HCT116 (cell line): ENCODE results near the gene EARS2. TPM values are rescaled to one million over a fixed set of nuclear protein-coding genes. Genes with fewer than 3 reads are reported as not detected.

Experiments
- ATAC-seq: fragments of 200-7000 bp; cut with Tn5 transposase; 2 replicates; pipeline ENCODE4 v1.9.1; 2020; ENCODE audit warnings: mild to moderate bottlenecking, moderate library complexity
- BruUV-seq: library from RNA; stranded (reverse); fragments of 400-500 nt; replicated peaks from 2 replicates; lab custom pipeline; 2021; lab: Mats Ljungman, UMichigan
- CTCF ChIA-PET: fragments of 300-600 bp; sonication (Branson Sonifier 250); formaldehyde crosslinking; loops from one replicate; lab custom pipeline; 2021; ENCODE audit warnings: antibody characterized with exemption; lab: Charles Lee
- POLR2A ChIA-PET: fragments of 300-600, 350-600 bp; sonication (Branson Sonifier 250); formaldehyde crosslinking; loops from one replicate; lab custom pipeline; 2021; ENCODE audit warnings: antibody characterized with exemption; lab: Charles Lee
- RAD21 ChIA-PET, 2 experiments: fragments of 300-600 bp; sonication (Branson Sonifier 250); formaldehyde crosslinking; loops; one replicate each; lab custom pipeline; 2023; ENCODE audit warnings: low total read pairs in 2 of 2; ENCODE audit not compliant: uncharacterized antibody in 2 of 2, unreplicated experiment in 2 of 2, low non-redundant PET in 1 of 2; lab: Charles Lee
- DNase-seq: peaks from one replicate; pipeline ENCODE4 v3.0.0-alpha.2; 2010; ENCODE audit warnings: low read depth, low spot score
- H2AFZ ChIP-seq: fragments of 200-600 bp; shearing (Covaris generic), sonication (generic); 2 replicates; pipeline ENCODE4 v1.6.1; 2017; ENCODE audit warnings: low read depth, mixed run types, mixed read lengths, antibody characterized with exemption, low read length; ENCODE audit not compliant: poor library complexity, severe bottlenecking
- H3K27ac ChIP-seq: 2 replicates; pipeline ENCODE4 v1.5.1; 2012; ENCODE audit warnings: low read depth, low read length
- H3K27me3 ChIP-seq: fragments of 200-600 bp; sonication (generic); 2 replicates; pipeline ENCODE4 v1.6.1; 2016; ENCODE audit warnings: mixed run types, low read length, mixed read lengths; ENCODE audit not compliant: insufficient read depth
- H3K36me3 ChIP-seq, 2 experiments: fragments of 200-500 bp in 1 of 2; fragments of 200-600 bp in 1 of 2; sonication (Bioruptor generic) in 1 of 2; sonication (generic) in 1 of 2; 2 replicates each; pipeline versions ENCODE4 v1.5.1 to v1.6.1; 2014 to 2016; ENCODE audit warnings: low read length in 2 of 2, inconsistent platforms in 1 of 2, mixed read lengths in 1 of 2, mixed run types in 1 of 2; ENCODE audit not compliant: insufficient read depth in 2 of 2, control insufficient read depth in 1 of 2
- H3K4me1 ChIP-seq, 2 experiments: fragments of 200-600 bp in 1 of 2; sonication (generic) in 1 of 2; 2 replicates each; pipeline versions ENCODE4 v1.5.1 to v1.6.1; 2012 to 2017; ENCODE audit warnings: low read length in 2 of 2, inconsistent platforms in 1 of 2, mild to moderate bottlenecking in 1 of 2, mixed read lengths in 1 of 2, mixed run types in 1 of 2, moderate library complexity in 1 of 2; ENCODE audit not compliant: insufficient read depth in 2 of 2, control insufficient read depth in 1 of 2
- H3K4me2 ChIP-seq: fragments of 200-600 bp; sonication (generic); 2 replicates; pipeline ENCODE4 v1.6.1; 2017; ENCODE audit warnings: mixed run types, low read length, mixed read lengths
- H3K4me3 ChIP-seq, 2 experiments: fragments of 200-600 bp in 1 of 2; sonication (generic) in 1 of 2; replicated peaks in 1 of 2; 2 replicates each; pipeline ENCODE4 v1.5.1; 2011 to 2016; ENCODE audit warnings: low read length in 2 of 2, control low read depth in 1 of 2, low read depth in 1 of 2, mild to moderate bottlenecking in 1 of 2, mixed read lengths in 1 of 2, mixed run types in 1 of 2
- H3K79me2 ChIP-seq: fragments of 200-600 bp; sonication (generic); 2 replicates; pipeline ENCODE4 v1.6.1; 2017; ENCODE audit warnings: mild to moderate bottlenecking, mixed run types, low read length, moderate library complexity, mixed read lengths; ENCODE audit not compliant: insufficient read depth
- H3K9ac ChIP-seq: fragments of 200-600 bp; sonication (generic); 2 replicates; pipeline ENCODE4 v1.6.1; 2016; ENCODE audit warnings: low read length, mixed read lengths
- H3K9me2 ChIP-seq: fragments of 200-600 bp; sonication (generic), shearing (Covaris generic); 2 replicates; pipeline ENCODE4 v1.6.1; 2017; ENCODE audit warnings: mixed run types, mild to moderate bottlenecking, moderate library complexity; ENCODE audit not compliant: insufficient read depth
- H3K9me3 ChIP-seq, 2 experiments: fragments of 200-500 bp in 1 of 2; fragments of 200-600 bp in 1 of 2; sonication (Bioruptor generic) in 1 of 2; sonication (generic) in 1 of 2; 2 replicates each; pipeline ENCODE4 v1.6.1; 2014 to 2017; ENCODE audit warnings: low read length in 2 of 2, mixed read lengths in 2 of 2, inconsistent platforms in 1 of 2, low read depth in 1 of 2, mild to moderate bottlenecking in 1 of 2, mixed run types in 1 of 2, moderate library complexity in 1 of 2; ENCODE audit not compliant: control insufficient read depth in 1 of 2, insufficient read depth in 1 of 2
- H4K20me1 ChIP-seq: fragments of 200-600 bp; sonication (generic), shearing (Covaris generic); 2 replicates; pipeline ENCODE4 v1.6.1; 2017; ENCODE audit warnings: mixed run types, mild to moderate bottlenecking, moderate library complexity; ENCODE audit not compliant: insufficient read depth
- EGR1 ChIP-seq: IDR thresholded peaks from 2 replicates; pipeline ENCODE4 v1.6.1; 2012; ENCODE audit warnings: low read depth
- ELF1 ChIP-seq: IDR thresholded peaks from 2 replicates; pipeline ENCODE4 v1.6.1; 2012; ENCODE audit warnings: low read depth, borderline replicate concordance
- EZH2 ChIP-seq: fragments of 200-600 bp; sonication (generic); IDR thresholded peaks from 2 replicates; pipeline ENCODE4 v1.6.1; 2017; ENCODE audit warnings: antibody characterized with exemption, mixed run types
- FOSL1 ChIP-seq: IDR thresholded peaks from 2 replicates; pipeline ENCODE4 v1.6.1; 2012; ENCODE audit warnings: low read depth
- POLR2AphosphoS5 ChIP-seq: IDR thresholded peaks from 2 replicates; pipeline ENCODE4 v1.6.1; 2011; ENCODE audit warnings: mild to moderate bottlenecking, low read depth, low read length, moderate library complexity
- ZFX ChIP-seq: fragments of 450-650 bp; IDR thresholded peaks from 2 replicates; pipeline ENCODE4 v1.6.1; 2017
- intact Hi-C: fragments of 100-400 bp; cut with micrococcal nuclease; formaldehyde crosslinking; loops from 2 replicates; pipeline ENCODE4 v1.10.0; 2022
- total RNA-seq: library from RNA; stranded (reverse); gene quantifications from one replicate; pipeline ENCODE4 v1.2.1, GENCODE V29; 2021; ENCODE audit not compliant: unreplicated experiment
- TF ChIP-seq, protein P1 (sequence below), 3 experiments: fragments of 200-600 bp in 1 of 3; sonication (generic) in 1 of 3; IDR thresholded peaks in 2 of 3; conservative IDR thresholded peaks in 1 of 3; 2 replicates each; pipeline ENCODE4 v1.5.1; 2012 to 2017; ENCODE audit warnings: low read depth in 2 of 3, low read length in 2 of 3, antibody characterized with exemption in 1 of 3, borderline replicate concordance in 1 of 3, control low read depth in 1 of 3, mild to moderate bottlenecking in 1 of 3, mixed read lengths in 1 of 3, mixed run types in 1 of 3, moderate library complexity in 1 of 3; ENCODE audit not compliant: insufficient read depth in 1 of 3
- TF ChIP-seq, protein P2 (sequence below): IDR thresholded peaks from 2 replicates; pipeline ENCODE4 v1.6.1; 2012
- TF ChIP-seq, protein P3 (sequence below): IDR thresholded peaks from 2 replicates; pipeline ENCODE4 v1.6.1; 2012; ENCODE audit warnings: low read depth

EARS2 gene
- total RNA-seq, 1 experiment from 2014 or later, result 35.6 TPM

DNA sequence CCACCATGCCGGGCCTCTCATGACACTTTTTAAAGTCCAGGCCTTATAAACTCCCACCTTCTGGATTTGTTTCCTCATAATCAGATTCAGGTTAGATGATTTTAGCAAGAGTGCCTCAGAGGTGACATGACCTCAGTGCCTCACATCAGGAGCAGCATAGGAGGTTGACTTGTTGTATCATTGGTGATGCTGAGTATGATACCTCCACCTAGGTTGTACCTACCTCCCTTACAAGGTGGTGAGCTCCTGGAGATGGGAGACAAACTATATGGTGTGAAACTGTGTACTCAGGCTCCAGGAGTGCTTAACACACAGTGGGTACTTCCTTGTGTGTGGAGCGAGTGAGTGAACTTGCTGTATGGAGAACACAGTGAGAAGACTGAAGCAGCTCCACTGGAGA is 20.3 kb upstream of the EARS2 start:
- H3K9me3 ChIP-seq, result no peaks in the 10 kb centered on the region
- H3K9ac ChIP-seq, result no peak overlapping the region
- no peak overlapping the region for H2AFZ ChIP-seq
- ChIA-PET CTCF (no interaction called here), POLR2A (no interaction called here), RAD21 (no interaction called here)
- no peak for DNase-seq
- H3K4me1 ChIP-seq, result no peaks in the 10 kb centered on the region
- ATAC-seq, result no peak
- TF ChIP-seq ELF1 (no peak), EGR1 (no peak), POLR2AphosphoS5 (0 out of 2 replicates have a peak, but pooled peaks have one; percentile 3), FOSL1 (no peak)
- TF ChIP-seq, protein P1, sequence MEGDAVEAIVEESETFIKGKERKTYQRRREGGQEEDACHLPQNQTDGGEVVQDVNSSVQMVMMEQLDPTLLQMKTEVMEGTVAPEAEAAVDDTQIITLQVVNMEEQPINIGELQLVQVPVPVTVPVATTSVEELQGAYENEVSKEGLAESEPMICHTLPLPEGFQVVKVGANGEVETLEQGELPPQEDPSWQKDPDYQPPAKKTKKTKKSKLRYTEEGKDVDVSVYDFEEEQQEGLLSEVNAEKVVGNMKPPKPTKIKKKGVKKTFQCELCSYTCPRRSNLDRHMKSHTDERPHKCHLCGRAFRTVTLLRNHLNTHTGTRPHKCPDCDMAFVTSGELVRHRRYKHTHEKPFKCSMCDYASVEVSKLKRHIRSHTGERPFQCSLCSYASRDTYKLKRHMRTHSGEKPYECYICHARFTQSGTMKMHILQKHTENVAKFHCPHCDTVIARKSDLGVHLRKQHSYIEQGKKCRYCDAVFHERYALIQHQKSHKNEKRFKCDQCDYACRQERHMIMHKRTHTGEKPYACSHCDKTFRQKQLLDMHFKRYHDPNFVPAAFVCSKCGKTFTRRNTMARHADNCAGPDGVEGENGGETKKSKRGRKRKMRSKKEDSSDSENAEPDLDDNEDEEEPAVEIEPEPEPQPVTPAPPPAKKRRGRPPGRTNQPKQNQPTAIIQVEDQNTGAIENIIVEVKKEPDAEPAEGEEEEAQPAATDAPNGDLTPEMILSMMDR (IDR thresholded peaks at IDR 0.05 in 2 of 3, conservative IDR thresholded peaks at IDR 0.05 in 1 of 3; ENCODE audit: borderline replicate concordance in 1 of 3, insufficient read depth in 1 of 3, low read depth in 2 of 3, low read length in 2 of 3), result no peak
- TF ChIP-seq, protein P2, sequence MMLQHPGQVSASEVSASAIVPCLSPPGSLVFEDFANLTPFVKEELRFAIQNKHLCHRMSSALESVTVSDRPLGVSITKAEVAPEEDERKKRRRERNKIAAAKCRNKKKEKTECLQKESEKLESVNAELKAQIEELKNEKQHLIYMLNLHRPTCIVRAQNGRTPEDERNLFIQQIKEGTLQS, result no peak
- peaks cover 12 to 16% of the 10 kb centered on the region in 2 experiments; a peak in 3 of 4 replicates for H3K36me3 ChIP-seq
- no peaks in the 10 kb centered on the region for H3K27me3 ChIP-seq
- H3K27ac ChIP-seq, result no peak overlapping the region
- intact Hi-C loops, result no loop called here
- H4K20me1 ChIP-seq, result no peaks in the 10 kb centered on the region
- TSS peak; percentile 20 for BruUV-seq
- H3K4me2 ChIP-seq, result no peak overlapping the region
- no peaks in the 10 kb centered on the region for H3K79me2 ChIP-seq
- no peak overlapping the region for H3K4me3 ChIP-seq
- no peaks in the 10 kb centered on the region for H3K9me2 ChIP-seq

DNA sequence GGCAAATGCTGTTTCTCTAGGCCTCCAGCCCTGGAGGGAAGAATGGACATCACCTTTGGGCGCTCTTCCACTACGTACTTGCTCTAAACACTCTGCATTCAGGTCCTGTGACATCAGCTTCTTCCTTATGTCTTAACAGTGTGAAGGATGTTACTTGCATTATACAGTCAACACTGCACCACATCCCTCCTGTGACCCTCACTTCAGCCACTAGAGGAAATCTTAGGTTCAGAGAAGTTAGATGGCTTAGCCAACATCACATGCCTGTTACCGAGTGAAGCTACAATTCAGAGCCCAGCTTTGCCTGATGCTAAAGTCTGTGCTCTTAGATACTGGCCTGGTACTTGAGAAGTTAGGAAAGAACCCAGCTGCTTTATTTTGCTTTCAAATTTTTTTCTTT is 18.7 kb upstream of the EARS2 start:
- Histone ChIP-seq H3K9me2 (no peaks in the 10 kb centered on the region), H3K4me3 (no peak overlapping the region), H2AFZ (no peak overlapping the region), H3K79me2 (no peaks in the 10 kb centered on the region)
- TF ChIP-seq ZFX (no peak), EZH2 (no peak), EGR1 (no peak)
- TF ChIP-seq, protein P3, sequence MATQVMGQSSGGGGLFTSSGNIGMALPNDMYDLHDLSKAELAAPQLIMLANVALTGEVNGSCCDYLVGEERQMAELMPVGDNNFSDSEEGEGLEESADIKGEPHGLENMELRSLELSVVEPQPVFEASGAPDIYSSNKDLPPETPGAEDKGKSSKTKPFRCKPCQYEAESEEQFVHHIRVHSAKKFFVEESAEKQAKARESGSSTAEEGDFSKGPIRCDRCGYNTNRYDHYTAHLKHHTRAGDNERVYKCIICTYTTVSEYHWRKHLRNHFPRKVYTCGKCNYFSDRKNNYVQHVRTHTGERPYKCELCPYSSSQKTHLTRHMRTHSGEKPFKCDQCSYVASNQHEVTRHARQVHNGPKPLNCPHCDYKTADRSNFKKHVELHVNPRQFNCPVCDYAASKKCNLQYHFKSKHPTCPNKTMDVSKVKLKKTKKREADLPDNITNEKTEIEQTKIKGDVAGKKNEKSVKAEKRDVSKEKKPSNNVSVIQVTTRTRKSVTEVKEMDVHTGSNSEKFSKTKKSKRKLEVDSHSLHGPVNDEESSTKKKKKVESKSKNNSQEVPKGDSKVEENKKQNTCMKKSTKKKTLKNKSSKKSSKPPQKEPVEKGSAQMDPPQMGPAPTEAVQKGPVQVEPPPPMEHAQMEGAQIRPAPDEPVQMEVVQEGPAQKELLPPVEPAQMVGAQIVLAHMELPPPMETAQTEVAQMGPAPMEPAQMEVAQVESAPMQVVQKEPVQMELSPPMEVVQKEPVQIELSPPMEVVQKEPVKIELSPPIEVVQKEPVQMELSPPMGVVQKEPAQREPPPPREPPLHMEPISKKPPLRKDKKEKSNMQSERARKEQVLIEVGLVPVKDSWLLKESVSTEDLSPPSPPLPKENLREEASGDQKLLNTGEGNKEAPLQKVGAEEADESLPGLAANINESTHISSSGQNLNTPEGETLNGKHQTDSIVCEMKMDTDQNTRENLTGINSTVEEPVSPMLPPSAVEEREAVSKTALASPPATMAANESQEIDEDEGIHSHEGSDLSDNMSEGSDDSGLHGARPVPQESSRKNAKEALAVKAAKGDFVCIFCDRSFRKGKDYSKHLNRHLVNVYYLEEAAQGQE, result no peak
- TF ChIP-seq, all 23 proteins: peak for 0
- no peaks in the 10 kb centered on the region for H3K4me1 ChIP-seq
- H3K36me3 ChIP-seq, result peaks cover 5 to 18% of the 10 kb centered on the region in 2 experiments; a peak in 3 of 4 replicates
- intact Hi-C loops, result no loop called here
- RAD21 ChIA-PET, result no interaction called here
- H3K4me2 ChIP-seq, result no peak overlapping the region
- H3K9ac ChIP-seq, result no peak overlapping the region
- no peaks in the 10 kb centered on the region for H3K9me3 ChIP-seq
- POLR2A ChIA-PET, result no interaction called here
- BruUV-seq, result no TSS peak
- ATAC-seq (peak; percentile 58), DNase-seq (no peak)
- H4K20me1 ChIP-seq, result no peaks in the 10 kb centered on the region
- CTCF ChIA-PET, result interaction anchor here (1.4 kb wide), 1 partner anchor 21 kb away, joined by 3 read pairs; no protein-coding TSS in a partner anchor
- H3K27me3 ChIP-seq, result no peaks in the 10 kb centered on the region
- H3K27ac ChIP-seq, result no peak overlapping the region
